PC-9 (cell line): ENCODE results near the gene HOXC12. TPM values are rescaled to one million over a fixed set of nuclear protein-coding genes. Genes with fewer than 3 reads are reported as not detected.

Experiments
- BruUV-seq: library from RNA; stranded (reverse); fragments of 400-500 nt; replicated peaks from 2 replicates; lab custom pipeline; 2021; lab: Mats Ljungman, UMichigan
- CTCF ChIA-PET: fragments of 300-600 bp; sonication (Branson Sonifier 250); formaldehyde crosslinking; loops from one replicate; lab custom pipeline; 2022; ENCODE audit warnings: antibody characterized with exemption; lab: Charles Lee
- POLR2A ChIA-PET: fragments of 300-600 bp; sonication (Branson Sonifier 250); formaldehyde crosslinking; loops from one replicate; lab custom pipeline; 2022; ENCODE audit warnings: antibody characterized with exemption; ENCODE audit not compliant: unreplicated experiment; lab: Charles Lee
- DNase-seq, 2 experiments: peaks; one replicate each; pipeline versions ENCODE4 v3.0.0 to v3.0.0-alpha.2; 2015 to 2022; ENCODE audit warnings: mixed read lengths in 1 of 2
- H2AFZ ChIP-seq: fragments of 200-600 bp; sonication (generic); 2 replicates; pipeline ENCODE4 v1.8.1; 2017; ENCODE audit warnings: antibody characterized with exemption
- H3F3A ChIP-seq: fragments of 200-600 bp; sonication (generic); 2 replicates; pipeline ENCODE4 v1.8.1; 2017; ENCODE audit warnings: antibody characterized with exemption, mild to moderate bottlenecking, low read depth; ENCODE audit not compliant: insufficient read depth
- H3K27ac ChIP-seq: fragments of 200-600 bp; sonication (generic); 2 replicates; pipeline ENCODE4 v1.6.1; 2016; ENCODE audit warnings: mixed run types
- H3K27me3 ChIP-seq: fragments of 200-600 bp; sonication (generic); 2 replicates; pipeline ENCODE4 v1.6.1; 2016; ENCODE audit warnings: low read depth, mixed run types; ENCODE audit not compliant: insufficient read depth
- H3K36me3 ChIP-seq: fragments of 200-600 bp; sonication (generic); 2 replicates; pipeline ENCODE4 v1.6.1; 2016; ENCODE audit warnings: low read depth, mixed run types
- H3K4me1 ChIP-seq: fragments of 200-600 bp; sonication (generic); replicated peaks from 2 replicates; pipeline ENCODE4 v1.6.1; 2016; ENCODE audit warnings: mixed run types; ENCODE audit not compliant: insufficient read depth
- H3K4me2 ChIP-seq: fragments of 200-600 bp; sonication (generic); 2 replicates; pipeline ENCODE4 v1.6.1; 2017; ENCODE audit warnings: mixed run types
- H3K4me3 ChIP-seq: fragments of 200-600 bp; sonication (generic); 2 replicates; pipeline ENCODE4 v1.6.1; 2016; ENCODE audit warnings: mixed run types
- H3K79me2 ChIP-seq: fragments of 200-600 bp; sonication (generic); 2 replicates; pipeline ENCODE4 v1.6.1; 2017; ENCODE audit warnings: low read depth, mixed run types
- H3K9me2 ChIP-seq: fragments of 200-600 bp; sonication (generic); 2 replicates; pipeline ENCODE4 v1.8.1; 2017; ENCODE audit warnings: mild to moderate bottlenecking; ENCODE audit not compliant: insufficient read depth
- H3K9me3 ChIP-seq: fragments of 200-600 bp; sonication (generic); 2 replicates; pipeline ENCODE4 v1.8.1; 2016; ENCODE audit warnings: low read depth; ENCODE audit not compliant: insufficient read depth
- H4K20me1 ChIP-seq: fragments of 200-600 bp; sonication (generic); 2 replicates; pipeline ENCODE4 v1.8.1; 2017; ENCODE audit not compliant: insufficient read depth
- CTCF ChIP-seq: fragments of 200-600 bp; sonication (generic); conservative IDR thresholded peaks from 2 replicates; pipeline ENCODE4 v1.6.1; 2017; ENCODE audit warnings: mixed run types, antibody characterized with exemption, mild to moderate bottlenecking, moderate library complexity
- EZH2 ChIP-seq: fragments of 200-600 bp; sonication (generic); IDR thresholded peaks from 2 replicates; pipeline ENCODE4 v1.8.0; 2017; ENCODE audit warnings: antibody characterized with exemption, low read depth
- intact Hi-C: fragments of 100-400 bp; cut with micrococcal nuclease; formaldehyde crosslinking; loops from one replicate; pipeline ENCODE4 v1.10.0; 2022; ENCODE audit not compliant: unreplicated experiment
- total RNA-seq: library from RNA; stranded (reverse); gene quantifications from 2 replicates; pipeline ENCODE4 v1.2.3, GENCODE V29; 2021

Gene HOXC12
- total RNA-seq, 1 experiment from 2014 or later: 0.24 TPM

DNA sequence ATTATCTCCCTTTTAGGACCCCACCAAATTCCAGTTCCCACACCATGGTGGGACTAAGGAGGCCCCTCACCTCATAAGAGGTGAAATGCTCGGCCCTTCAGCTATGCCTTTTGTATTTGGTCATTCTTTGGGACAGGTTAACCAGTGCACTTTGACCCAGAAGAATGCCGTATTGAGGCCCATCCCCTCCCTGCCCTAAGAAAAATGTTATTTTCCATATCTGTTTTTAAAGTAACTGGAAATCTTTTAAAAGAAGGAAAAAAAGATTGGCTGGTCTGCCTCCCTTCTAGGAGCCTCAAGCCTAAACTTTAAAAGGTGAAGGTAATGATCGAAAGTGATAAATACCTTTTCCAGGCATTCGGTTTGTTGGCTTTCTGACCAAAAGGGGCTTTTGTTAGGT, 21.8 kb upstream of the HOXC12 start:
- H3F3A ChIP-seq: no peaks in the 10 kb centered on the region
- H3K79me2 ChIP-seq: no peaks in the 10 kb centered on the region
- no peak overlapping the region for H3K4me2 ChIP-seq
- H3K27me3 ChIP-seq: no peaks in the 10 kb centered on the region
- no peaks in the 10 kb centered on the region for H3K9me2 ChIP-seq
- H3K36me3 ChIP-seq: no peaks in the 10 kb centered on the region
- BruUV-seq: no TSS peak
- peaks cover 2% of the 10 kb centered on the region; the same call in 1 of the 2 replicates for H3K4me1 ChIP-seq
- no peak overlapping the region for H3K27ac ChIP-seq
- H2AFZ ChIP-seq: no peak overlapping the region
- no peaks in the 10 kb centered on the region for H3K9me3 ChIP-seq
- H4K20me1 ChIP-seq: no peaks in the 10 kb centered on the region
- DNase-seq: no peak
- no peak overlapping the region for H3K4me3 ChIP-seq
- no peak for TF ChIP-seq CTCF
- no peak for TF ChIP-seq EZH2
- intact Hi-C loops: no loop called here
- CTCF ChIA-PET: no interaction called here
- POLR2A ChIA-PET: interaction anchor here (0.6 to 0.7 kb wide), 2 partner anchors 72 to 175 kb away, joined by 7 to 13 read pairs; no protein-coding TSS in a partner anchor

DNA sequence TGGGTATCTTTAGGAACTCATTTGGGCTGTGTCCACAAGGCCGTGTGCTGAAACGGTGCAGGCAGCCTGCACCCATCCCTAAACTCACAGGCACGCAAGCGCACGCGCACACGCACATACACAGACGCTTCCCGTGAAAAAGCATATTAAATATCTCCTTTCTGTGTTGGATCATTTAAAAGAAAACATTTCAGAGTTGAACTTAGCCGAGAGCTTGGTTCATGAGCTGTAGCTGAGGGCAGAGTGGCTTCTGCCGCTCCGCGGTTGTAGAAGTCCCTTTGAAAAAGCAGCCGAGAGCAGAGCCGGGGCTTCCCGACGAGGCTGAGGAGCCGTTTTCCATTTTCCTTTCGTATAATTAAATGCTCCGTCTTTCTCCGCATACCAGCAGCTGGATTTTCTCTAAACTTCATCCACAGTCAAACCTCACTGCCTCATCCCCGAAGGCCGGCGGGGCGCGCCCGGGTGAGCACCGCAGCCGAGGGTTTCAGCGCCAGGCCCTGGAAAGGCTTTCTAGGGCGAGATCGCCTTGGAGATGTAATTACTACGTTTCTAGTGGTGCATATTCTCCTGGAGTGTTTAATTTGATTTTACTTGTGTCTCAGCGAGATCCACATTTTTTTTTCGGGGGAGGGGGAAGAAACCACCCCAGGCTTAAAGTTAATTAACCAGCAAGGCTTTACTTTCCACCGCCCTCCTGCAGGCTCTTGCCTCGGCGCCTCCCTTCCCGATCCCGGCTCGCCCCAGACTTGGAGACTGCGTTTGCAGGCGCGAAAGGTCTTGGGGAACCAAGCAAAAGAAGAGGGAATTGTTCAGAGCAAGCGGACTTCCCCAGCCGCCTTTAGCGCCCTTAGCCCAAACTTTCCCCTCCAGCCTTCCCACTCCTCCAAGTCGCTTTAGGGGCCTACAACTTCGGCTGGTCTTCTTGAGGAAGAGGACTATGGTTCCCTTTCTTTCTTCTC, 19.0 kb upstream of the HOXC12 start:
- H3K27ac ChIP-seq: no peak overlapping the region
- intact Hi-C loops: no loop called here
- no peak for DNase-seq
- BruUV-seq: no TSS peak
- no peaks in the 10 kb centered on the region for H3K27me3 ChIP-seq
- ChIA-PET CTCF (interaction anchor here (0.6 to 0.9 kb wide), 2 partner anchors 13 to 56 kb away, joined by 3 to 12 read pairs; no protein-coding TSS in a partner anchor), POLR2A (interaction anchor here (1.0 kb wide), 1 partner anchor 56 kb away, joined by 4 read pairs; no protein-coding TSS in a partner anchor)
- no peaks in the 10 kb centered on the region for H4K20me1 ChIP-seq
- no peaks in the 10 kb centered on the region for H3K9me3 ChIP-seq
- no peak overlapping the region for H3K4me2 ChIP-seq
- H3K9me2 ChIP-seq: no peaks in the 10 kb centered on the region
- H2AFZ ChIP-seq: no peak overlapping the region
- no peak overlapping the region for H3K4me3 ChIP-seq
- H3F3A ChIP-seq: no peaks in the 10 kb centered on the region
- H3K79me2 ChIP-seq: peaks cover 17% of the 10 kb centered on the region
- H3K4me1 ChIP-seq: peaks cover 5% of the 10 kb centered on the region; the same call in 1 of the 2 replicates
- H3K36me3 ChIP-seq: no peaks in the 10 kb centered on the region
- TF ChIP-seq EZH2 (no peak), CTCF (no peak)

- Histone ChIP-seq H3K27me3 (no peaks in the 10 kb centered on the region), H2AFZ (no peak overlapping the region), H3K4me2 (no peak overlapping the region), H3K4me1 (peaks cover 5% of the 10 kb centered on the region; the same call in 1 of the 2 replicates), H4K20me1 (no peaks in the 10 kb centered on the region; the same call in 1 of the 2 replicates), H3K9me2 (no peaks in the 10 kb centered on the region), H3K79me2 (peaks cover 31% of the 10 kb centered on the region), H3K9me3 (no peaks in the 10 kb centered on the region), H3K36me3 (no peaks in the 10 kb centered on the region; the same call in 1 of the 2 replicates), H3K27ac (no peak overlapping the region), H3K4me3 (no peak overlapping the region), H3F3A (no peaks in the 10 kb centered on the region)
- no peak for DNase-seq
- BruUV-seq: no TSS peak
- ChIA-PET POLR2A (interaction anchor here (0.6 kb wide), 1 partner anchor 68 kb away, joined by 3 read pairs; no protein-coding TSS in a partner anchor), CTCF (no interaction called here)
- intact Hi-C loops: no loop called here
- TF ChIP-seq EZH2 (no peak), CTCF (no peak)
Measured at GRCh38 chr12:53937099-53937498, 17.6 kb upstream of the HOXC12 start.
